ENCODE data around the gene DRGX. TPM values are rescaled to one million over a fixed set of nuclear protein-coding genes. Genes with fewer than 3 reads are reported as not detected.

Gene DRGX
- total and polyA plus RNA-seq, 2 experiments from 2014 or later: 0.09 TPM; not detected in 1

DNA sequence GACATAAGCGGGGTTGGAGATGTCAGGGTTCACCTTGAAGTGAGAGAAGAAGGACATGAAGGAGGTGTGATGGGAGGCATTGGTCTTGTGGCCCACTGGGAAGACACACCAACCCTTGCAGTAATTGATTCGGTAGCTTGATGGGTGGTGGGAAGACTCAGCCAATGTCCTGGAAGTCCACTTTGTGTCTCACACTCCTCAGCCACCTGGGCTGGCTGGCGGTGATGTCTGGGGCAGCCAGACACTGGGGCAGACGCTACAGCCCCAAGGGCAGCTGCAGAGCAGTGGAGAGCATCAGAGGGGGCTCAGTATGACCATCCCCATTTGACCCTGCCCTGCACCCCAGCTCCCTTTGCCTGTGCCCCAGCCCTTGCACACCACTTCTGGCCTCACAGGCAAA lies 16.7 kb upstream of the DRGX start:
- H3K27me3 ChIP-seq (replicated peaks; ENCODE audit: insufficient read depth): peaks cover 80% of the 10 kb centered on the region
- H3F3A ChIP-seq (ENCODE audit: insufficient read depth): no peaks in the 10 kb centered on the region
- TF ChIP-seq EZH2phosphoT487 (IDR thresholded peaks at IDR 0.05; ENCODE audit: insufficient read depth, low read depth) (no peak), EZH2 (IDR thresholded peaks at IDR 0.05; ENCODE audit: insufficient read depth, poor library complexity, severe bottlenecking) (no peak)
- WGBS, 2 experiments (ENCODE audit: low coverage in 1 of 2, low lambda C conversion rate in 2 of 2, missing lambda C conversion rate in 2 of 2): 54 to 63% methylated on average over 4 of the region's 4 CpGs
- H2AFZ ChIP-seq: no peak overlapping the region
- no peaks in the 10 kb centered on the region for H3K79me2 ChIP-seq (ENCODE audit: insufficient read depth)
- no peak overlapping the region for H3K4me2 ChIP-seq (ENCODE audit: unreplicated experiment)
- no peak overlapping the region for H3K27ac ChIP-seq
- H3K4me1 ChIP-seq (ENCODE audit: insufficient read depth): no peaks in the 10 kb centered on the region
- no peak overlapping the region for H3K4me3 ChIP-seq
- H3K9me2 ChIP-seq (ENCODE audit: insufficient read depth): no peaks in the 10 kb centered on the region
- in situ Hi-C loops (cut with MboI): no loop called here
- DNase-seq: no peak
- H3K9ac ChIP-seq: no peak overlapping the region
- H4K20me1 ChIP-seq (ENCODE audit: insufficient read depth): no peaks in the 10 kb centered on the region
- H3K9me3 ChIP-seq (ENCODE audit: low read depth): no peaks in the 10 kb centered on the region
- no peaks in the 10 kb centered on the region for H3K36me3 ChIP-seq (ENCODE audit: low read depth)

DNA sequence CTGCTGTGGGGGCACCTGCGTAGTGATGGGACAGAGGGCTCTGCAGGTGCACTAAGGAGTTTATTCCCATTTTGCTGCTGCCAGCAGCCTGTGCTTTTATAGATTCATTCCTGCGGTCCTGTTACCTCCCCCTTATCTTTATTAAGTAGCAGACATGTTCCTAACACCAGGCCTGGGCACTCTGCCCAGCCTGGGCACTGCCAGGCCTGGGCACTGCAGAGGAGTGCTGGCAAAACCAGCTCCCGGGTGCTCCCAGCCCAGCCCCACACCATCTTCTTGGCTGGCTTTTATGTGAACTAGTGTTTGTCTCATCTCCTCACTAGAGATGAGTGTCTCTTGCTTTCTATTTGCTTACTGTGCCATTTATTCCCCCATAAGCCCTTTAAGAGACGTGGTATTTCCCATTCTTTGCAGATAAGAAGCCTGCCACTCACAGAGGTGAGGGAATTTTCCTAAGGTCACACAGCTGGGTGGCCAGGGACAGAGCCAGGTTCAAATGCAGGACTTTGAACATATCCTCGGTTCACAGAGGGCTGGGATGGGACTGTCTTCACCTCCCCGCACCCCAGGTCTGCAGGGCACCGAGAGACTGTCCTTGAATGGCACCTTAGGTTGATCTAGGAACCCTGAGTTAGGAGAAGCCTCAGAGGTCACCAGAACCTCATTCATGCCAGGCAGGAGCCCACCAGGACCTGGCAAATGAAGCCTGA lies 14.6 kb upstream of the DRGX start:
- H3K4me1 ChIP-seq (ENCODE audit: insufficient read depth): no peaks in the 10 kb centered on the region
- H3K9ac ChIP-seq: no peak overlapping the region
- H2AFZ ChIP-seq: no peak overlapping the region
- DNase-seq: no peak
- peaks cover 80% of the 10 kb centered on the region for H3K27me3 ChIP-seq (replicated peaks; ENCODE audit: insufficient read depth)
- H3K36me3 ChIP-seq (ENCODE audit: low read depth): no peaks in the 10 kb centered on the region
- H3F3A ChIP-seq (ENCODE audit: insufficient read depth): no peaks in the 10 kb centered on the region
- no peak overlapping the region for H3K4me3 ChIP-seq
- no peaks in the 10 kb centered on the region for H4K20me1 ChIP-seq (ENCODE audit: insufficient read depth)
- no peak for TF ChIP-seq EZH2 (IDR thresholded peaks at IDR 0.05; ENCODE audit: insufficient read depth, poor library complexity, severe bottlenecking)
- TF ChIP-seq EZH2phosphoT487 (IDR thresholded peaks at IDR 0.05; ENCODE audit: insufficient read depth, low read depth): no peak
- H3K9me2 ChIP-seq (ENCODE audit: insufficient read depth): no peaks in the 10 kb centered on the region
- H3K79me2 ChIP-seq (ENCODE audit: insufficient read depth): no peaks in the 10 kb centered on the region
- no peak overlapping the region for H3K27ac ChIP-seq
- no peak overlapping the region for H3K4me2 ChIP-seq (ENCODE audit: unreplicated experiment)
- in situ Hi-C loops (cut with MboI): no loop called here
- no peaks in the 10 kb centered on the region for H3K9me3 ChIP-seq (ENCODE audit: low read depth)
- 37 to 42% methylated on average over 7 of the region's 7 CpGs for WGBS, 2 experiments (ENCODE audit: low coverage in 1 of 2, low lambda C conversion rate in 2 of 2, missing lambda C conversion rate in 2 of 2)

DNA sequence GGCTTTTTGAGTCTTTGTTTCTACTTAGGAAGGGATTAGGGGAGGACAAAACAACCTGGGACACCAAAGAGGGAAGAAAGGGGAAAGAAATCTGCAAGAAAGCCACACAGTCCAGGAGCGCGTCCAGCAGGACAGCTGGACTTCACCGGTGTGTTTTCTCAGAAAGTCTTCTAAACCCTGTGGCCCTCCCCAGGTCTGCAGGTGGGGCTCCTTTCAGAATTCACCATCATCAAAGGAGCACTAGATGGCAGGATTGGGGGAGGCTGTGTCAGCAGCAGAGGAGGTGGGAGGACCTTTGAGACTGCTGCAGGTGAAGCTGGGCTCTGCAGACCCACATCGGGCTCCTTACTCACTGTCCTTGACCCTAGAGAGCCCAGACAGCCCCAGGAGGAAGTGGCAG lies 13.9 kb upstream of the DRGX start:
- no peak overlapping the region for H3K9ac ChIP-seq
- H3K79me2 ChIP-seq (ENCODE audit: insufficient read depth): no peaks in the 10 kb centered on the region
- WGBS, 2 experiments (ENCODE audit: low coverage in 1 of 2, low lambda C conversion rate in 2 of 2, missing lambda C conversion rate in 2 of 2): 78 to 84% methylated on average over 4 of the region's 4 CpGs
- H3K27ac ChIP-seq: no peak overlapping the region
- no peak overlapping the region for H3K4me3 ChIP-seq
- H2AFZ ChIP-seq: no peak overlapping the region
- peaks cover 79% of the 10 kb centered on the region for H3K27me3 ChIP-seq (replicated peaks; ENCODE audit: insufficient read depth)
- H3K9me3 ChIP-seq (ENCODE audit: low read depth): no peaks in the 10 kb centered on the region
- H3K36me3 ChIP-seq (ENCODE audit: low read depth): no peaks in the 10 kb centered on the region
- no peak for TF ChIP-seq EZH2phosphoT487 (IDR thresholded peaks at IDR 0.05; ENCODE audit: insufficient read depth, low read depth)
- TF ChIP-seq EZH2 (IDR thresholded peaks at IDR 0.05; ENCODE audit: insufficient read depth, poor library complexity, severe bottlenecking): no peak
- DNase-seq: no peak
- no peaks in the 10 kb centered on the region for H3K9me2 ChIP-seq (ENCODE audit: insufficient read depth)
- in situ Hi-C loops (cut with MboI): loop anchor here (10.0 kb wide), 1 partner anchor 105 kb away; no protein-coding TSS in a partner anchor
- H4K20me1 ChIP-seq (ENCODE audit: insufficient read depth): no peaks in the 10 kb centered on the region
- H3K4me1 ChIP-seq (ENCODE audit: insufficient read depth): no peaks in the 10 kb centered on the region
- H3F3A ChIP-seq (ENCODE audit: insufficient read depth): no peaks in the 10 kb centered on the region
- no peak overlapping the region for H3K4me2 ChIP-seq (ENCODE audit: unreplicated experiment)

DNA sequence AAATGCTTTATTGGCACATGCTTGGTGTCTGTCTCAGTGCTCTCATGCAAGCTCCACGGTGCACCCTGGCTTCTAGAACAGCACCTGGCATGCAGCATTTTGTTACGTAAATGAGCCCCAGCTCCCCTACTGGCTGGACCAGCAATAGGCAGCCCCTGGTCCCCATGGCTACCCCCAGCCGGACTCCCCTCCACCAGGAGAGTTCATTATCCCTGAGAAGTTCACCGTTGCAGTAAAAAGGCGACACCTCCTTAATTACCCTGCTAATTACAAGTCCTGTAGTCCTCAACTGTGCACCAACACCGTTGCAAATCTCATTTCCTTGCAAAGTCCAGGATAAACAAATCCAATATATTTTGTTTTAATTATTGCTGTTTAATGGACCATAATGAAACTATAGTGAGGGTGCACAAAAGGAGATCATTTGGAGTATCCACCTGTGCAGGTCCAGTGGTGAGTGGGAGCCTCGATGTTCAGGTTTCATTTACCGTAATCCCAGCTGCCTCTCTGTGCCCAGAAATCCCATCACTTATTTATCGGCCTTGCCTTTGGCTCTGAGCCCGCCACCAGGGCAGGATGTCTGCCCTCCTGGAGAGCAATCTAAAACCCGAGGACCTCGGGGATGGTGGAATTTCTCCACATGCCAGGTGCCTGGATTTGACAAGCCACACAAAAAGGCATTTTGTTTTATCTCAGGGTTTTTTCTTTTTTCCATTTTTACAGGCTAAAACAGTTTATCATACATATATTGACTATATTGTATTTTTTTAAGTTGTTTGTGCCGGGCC lies 12.8 kb upstream of the DRGX start:
- H3K27ac ChIP-seq: no peak overlapping the region
- no peak for TF ChIP-seq EZH2phosphoT487 (IDR thresholded peaks at IDR 0.05; ENCODE audit: insufficient read depth, low read depth)
- no peak for TF ChIP-seq EZH2 (IDR thresholded peaks at IDR 0.05; ENCODE audit: insufficient read depth, poor library complexity, severe bottlenecking)
- H3K4me3 ChIP-seq: no peak overlapping the region
- H3K79me2 ChIP-seq (ENCODE audit: insufficient read depth): no peaks in the 10 kb centered on the region
- no peak overlapping the region for H2AFZ ChIP-seq
- no peak for DNase-seq
- H4K20me1 ChIP-seq (ENCODE audit: insufficient read depth): no peaks in the 10 kb centered on the region
- in situ Hi-C loops (cut with MboI): loop anchor here (10.0 kb wide), 1 partner anchor 106 kb away; no protein-coding TSS in a partner anchor
- no peaks in the 10 kb centered on the region for H3K9me2 ChIP-seq (ENCODE audit: insufficient read depth)
- WGBS, 2 experiments (ENCODE audit: low coverage in 1 of 2, low lambda C conversion rate in 2 of 2, missing lambda C conversion rate in 2 of 2): 42 to 47% methylated on average over 13 of the region's 13 CpGs
- no peak overlapping the region for H3K9ac ChIP-seq
- no peak overlapping the region for H3K4me2 ChIP-seq (ENCODE audit: unreplicated experiment)
- H3K36me3 ChIP-seq (ENCODE audit: low read depth): no peaks in the 10 kb centered on the region
- H3F3A ChIP-seq (ENCODE audit: insufficient read depth): no peaks in the 10 kb centered on the region
- H3K4me1 ChIP-seq (ENCODE audit: insufficient read depth): no peaks in the 10 kb centered on the region
- peaks cover 76% of the 10 kb centered on the region for H3K27me3 ChIP-seq (replicated peaks; ENCODE audit: insufficient read depth)
- no peaks in the 10 kb centered on the region for H3K9me3 ChIP-seq (ENCODE audit: low read depth)

Data from GM23248 (cell line).